ENCODE measurements around the gene EMC8.

The EMC8 gene

GRCh38 chr16:85735946-85736345 is 63.4 kb downstream of the EMC8 start:
- no peak for DNase-seq (ENCODE audit: low read depth, low spot score)
- H3K27ac ChIP-seq = peak overlapping the region; percentile 11

GRCh38 chr16:85735225-85735635 is 64.1 kb downstream of the EMC8 start:
- no peak for DNase-seq (ENCODE audit: low read depth, low spot score)
- H3K27ac ChIP-seq = peak overlapping the region; percentile 67

DNA sequence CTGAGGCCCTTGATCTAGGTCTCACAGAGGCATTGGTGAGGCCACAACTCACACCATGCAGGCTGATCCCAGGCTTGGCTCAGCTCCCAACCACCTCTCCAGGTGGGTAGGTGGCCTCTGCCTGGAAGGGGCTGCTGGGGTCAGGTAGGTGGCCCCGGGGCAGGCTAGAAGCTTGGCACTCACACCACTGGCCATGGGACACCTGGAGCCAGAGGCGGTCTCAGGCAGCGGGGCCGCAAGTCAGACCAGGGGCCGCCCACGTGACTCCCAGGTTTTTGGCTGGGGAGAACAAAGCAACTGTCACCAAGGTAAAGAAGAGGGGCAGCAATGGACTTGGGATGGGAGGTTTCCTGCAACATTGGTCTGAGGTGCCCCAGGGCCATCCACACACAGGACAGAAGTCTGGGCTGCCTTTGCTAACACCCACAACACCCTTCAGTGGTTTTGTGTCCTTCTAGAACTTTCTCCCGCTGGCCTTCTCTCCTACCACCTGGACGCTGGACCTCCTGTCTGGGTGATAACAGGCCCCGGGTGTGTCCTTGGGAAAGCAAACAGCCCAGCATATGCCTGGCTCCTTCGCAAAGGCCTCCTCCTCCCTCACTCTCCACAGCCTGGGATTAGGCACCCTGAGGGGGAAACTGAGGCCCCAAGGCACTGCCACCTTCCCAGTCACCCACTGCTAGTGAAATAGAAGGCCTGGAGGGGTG is 64.9 kb downstream of the EMC8 start:
- H3K27ac ChIP-seq = peak overlapping the region; percentile 67
- DNase-seq (ENCODE audit: low read depth, low spot score) = no peak

- H3K27ac ChIP-seq = peak overlapping the region; percentile 67
- no peak for DNase-seq (ENCODE audit: low read depth, low spot score)
Observed at GRCh38 chr16:85733839-85734170, 65.5 kb downstream of the EMC8 start.

GRCh38 chr16:85733155-85733838 is 66.0 kb downstream of the EMC8 start:
- no peak for DNase-seq (ENCODE audit: low read depth, low spot score)

DNA sequence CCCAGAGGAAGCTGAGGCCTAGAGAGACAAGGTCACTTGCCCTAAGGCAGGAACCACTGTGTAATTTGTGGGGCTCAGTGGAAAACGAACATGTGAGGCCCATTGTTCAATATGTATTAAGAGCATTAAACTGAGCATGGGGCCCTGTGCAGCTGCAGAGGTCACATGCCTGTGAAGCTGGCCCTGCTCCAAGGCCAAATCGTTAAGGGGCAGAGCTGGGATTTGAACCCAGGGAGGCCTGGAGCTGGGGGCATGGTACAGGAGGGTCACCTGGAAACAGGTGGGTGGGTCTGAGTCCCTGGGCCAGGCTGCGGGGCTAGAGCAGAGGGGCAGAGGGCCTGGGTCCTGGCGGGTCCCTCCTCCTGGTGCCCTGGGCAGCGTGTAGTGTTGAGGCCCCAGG is 68.2 kb downstream of the EMC8 start:
- DNase-seq (ENCODE audit: low read depth, low spot score) = no peak
- no peak overlapping the region for H3K27ac ChIP-seq

More at GRCh38 chr16:85733155-85733838, 66.0 kb downstream of the EMC8 start:
- peak overlapping the region; percentile 67 for H3K27ac ChIP-seq

- no peak overlapping the region for H3K27ac ChIP-seq
Observed at GRCh38 chr16:85730186-85730465, 69.2 kb downstream of the EMC8 start.

DNA sequence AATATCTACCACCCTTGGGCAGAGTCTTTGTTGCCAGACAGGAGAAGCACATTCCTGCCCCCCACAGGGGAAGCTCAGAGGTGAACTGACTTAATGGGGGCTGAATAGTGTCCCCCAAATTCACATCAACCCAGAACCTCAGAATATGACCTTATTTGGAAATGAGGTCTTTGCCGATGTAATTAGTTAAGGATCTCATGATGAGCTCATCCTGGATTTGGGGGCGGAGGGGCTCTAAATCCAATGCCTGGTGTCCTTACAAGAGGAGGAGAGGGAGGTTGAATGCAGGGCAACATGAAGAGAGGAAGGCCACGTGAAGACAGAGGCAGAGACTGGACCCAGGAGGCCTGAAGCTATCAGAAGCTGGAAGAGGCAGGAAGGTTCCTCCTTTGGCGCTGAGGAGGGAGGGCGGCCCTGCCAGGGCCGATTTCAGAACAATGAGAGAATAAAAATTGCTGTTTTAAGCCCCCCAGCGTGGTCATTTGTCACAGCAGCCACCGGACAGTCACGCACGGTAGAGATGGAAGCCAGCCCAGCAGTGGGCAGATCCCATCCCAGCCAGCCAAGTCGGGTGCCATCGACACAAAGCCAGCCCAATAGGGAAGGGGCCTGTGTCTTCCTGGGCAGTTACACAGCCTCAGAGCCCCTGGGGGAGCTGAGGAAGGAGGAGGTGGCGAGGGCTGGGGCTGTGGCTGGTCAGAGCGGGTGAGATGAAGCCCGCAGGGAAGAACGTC is 69.7 kb downstream of the EMC8 start:
- H3K27ac ChIP-seq = no peak overlapping the region
- DNase-seq (ENCODE audit: low read depth, low spot score) = no peak

More at GRCh38 chr16:85730186-85730465, 69.2 kb downstream of the EMC8 start:
- DNase-seq (ENCODE audit: low read depth, low spot score) = no peak

GRCh38 chr16:85728879-85729278 is 70.5 kb downstream of the EMC8 start:
- no peak for DNase-seq (ENCODE audit: low read depth, low spot score)
- H3K27ac ChIP-seq = no peak overlapping the region
